Measurements from ENCODE around the gene RBM33. TPM values are rescaled to one million over a fixed set of nuclear protein-coding genes. Genes with fewer than 3 reads are reported as not detected.

RBM33 gene
- total RNA-seq, 2 donors from 2014 or later = 74.7 to 76.1 TPM

Other genes starting within 250 kb of the RBM33 start
- gene EN2, start 186.5 kb upstream of the RBM33 start, total RNA-seq = not detected
- gene CNPY1, start 98.1 kb upstream of the RBM33 start, total RNA-seq = not detected
- not detected for gene SHH, start 167.8 kb downstream of the RBM33 start, total RNA-seq